ENCODE results near the gene ZNF275. TPM values are rescaled to one million over a fixed set of nuclear protein-coding genes. Genes with fewer than 3 reads are reported as not detected.

ZNF275 gene
- total RNA-seq, 2 experiments from 2014 or later, result 10.5 to 11.3 TPM

GRCh38 chrX:153392642-153393321 is 58.8 kb downstream of the ZNF275 start:
- H3K9me3 ChIP-seq (ENCODE audit: control insufficient read depth in 1 of 2, insufficient read depth in 1 of 2, low read length in 2 of 2), result no peaks in the 10 kb centered on the region
- ChIA-PET POLR2A (no interaction called here), CTCF (no interaction called here)
- H3K27ac Mint-ChIP-seq, result no peak overlapping the region
- no peak overlapping the region for H3K4me3 ChIP-seq (ENCODE audit: low read length)
- H3K36me3 Mint-ChIP-seq (ENCODE audit: low read depth), result no peaks in the 10 kb centered on the region
- intact Hi-C loops (cut with DNase I, micrococcal nuclease), result no loop called here
- DNase-seq (no peak), ATAC-seq (ENCODE audit: poor library complexity) (no peak)
- H3K27me3 Mint-ChIP-seq, result no peaks in the 10 kb centered on the region
- no peaks in the 10 kb centered on the region for H3K4me1 Mint-ChIP-seq (ENCODE audit: low read depth)
- no peak for TF ChIP-seq CTCF (IDR thresholded peaks at IDR 0.05)
- H3K27ac ChIP-seq (ENCODE audit: low read depth in 1 of 2, low read length in 2 of 2), result no peak overlapping the region
- peaks cover 7% of the 10 kb centered on the region for H3K4me1 ChIP-seq (ENCODE audit: insufficient read depth, low read length)
- no peaks in the 10 kb centered on the region for H3K36me3 ChIP-seq (ENCODE audit: insufficient read depth, low read length)
- no peaks in the 10 kb centered on the region for H3K9me3 Mint-ChIP-seq
- H3K27me3 ChIP-seq (ENCODE audit: control insufficient read depth in 1 of 2, insufficient read depth in 2 of 2, low read length in 2 of 2), result no peaks in the 10 kb centered on the region
- H3K4me3 Mint-ChIP-seq, result no peak overlapping the region

- no peaks in the 10 kb centered on the region for H3K36me3 ChIP-seq (ENCODE audit: insufficient read depth, low read length)
- H3K9me3 ChIP-seq (ENCODE audit: control insufficient read depth in 1 of 2, insufficient read depth in 1 of 2, low read length in 2 of 2), result no peaks in the 10 kb centered on the region
- Mint-ChIP-seq H3K36me3 (ENCODE audit: low read depth) (no peaks in the 10 kb centered on the region), H3K27me3 (no peaks in the 10 kb centered on the region), H3K27ac (no peak overlapping the region), H3K9me3 (no peaks in the 10 kb centered on the region), H3K4me1 (ENCODE audit: low read depth) (no peaks in the 10 kb centered on the region), H3K4me3 (no peak overlapping the region)
- peaks cover 7% of the 10 kb centered on the region for H3K4me1 ChIP-seq (ENCODE audit: insufficient read depth, low read length)
- no peak overlapping the region for H3K27ac ChIP-seq (ENCODE audit: low read depth in 1 of 2, low read length in 2 of 2)
- no peaks in the 10 kb centered on the region for H3K27me3 ChIP-seq (ENCODE audit: control insufficient read depth in 1 of 2, insufficient read depth in 2 of 2, low read length in 2 of 2)
- TF ChIP-seq CTCF (IDR thresholded peaks at IDR 0.05), result no peak
- ATAC-seq (ENCODE audit: poor library complexity) (no peak), DNase-seq (no peak)
- H3K4me3 ChIP-seq (ENCODE audit: low read length), result no peak overlapping the region
- CTCF ChIA-PET, result no interaction called here
- POLR2A ChIA-PET, result no interaction called here
- intact Hi-C loops (cut with DNase I, micrococcal nuclease), result no loop called here
Observed at GRCh38 chrX:153394612-153395011, 60.7 kb downstream of the ZNF275 start.

GRCh38 chrX:153395613-153396319 is 61.8 kb downstream of the ZNF275 start:
- H3K4me3 ChIP-seq (ENCODE audit: low read length), result no peak overlapping the region
- ATAC-seq (ENCODE audit: poor library complexity) (no peak), DNase-seq (no peak)
- Mint-ChIP-seq H3K27ac (no peak overlapping the region), H3K36me3 (ENCODE audit: low read depth) (no peaks in the 10 kb centered on the region), H3K9me3 (no peaks in the 10 kb centered on the region), H3K4me1 (ENCODE audit: low read depth) (no peaks in the 10 kb centered on the region), H3K4me3 (no peak overlapping the region), H3K27me3 (no peaks in the 10 kb centered on the region)
- ChIA-PET POLR2A (no interaction called here), CTCF (no interaction called here)
- intact Hi-C loops (cut with DNase I, micrococcal nuclease), result no loop called here
- no peaks in the 10 kb centered on the region for H3K36me3 ChIP-seq (ENCODE audit: insufficient read depth, low read length)
- no peak for TF ChIP-seq CTCF (IDR thresholded peaks at IDR 0.05)
- H3K9me3 ChIP-seq (ENCODE audit: control insufficient read depth in 1 of 2, insufficient read depth in 1 of 2, low read length in 2 of 2), result no peaks in the 10 kb centered on the region
- peaks cover 7% of the 10 kb centered on the region for H3K4me1 ChIP-seq (ENCODE audit: insufficient read depth, low read length)
- H3K27me3 ChIP-seq (ENCODE audit: control insufficient read depth in 1 of 2, insufficient read depth in 2 of 2, low read length in 2 of 2), result no peaks in the 10 kb centered on the region
- no peak overlapping the region for H3K27ac ChIP-seq (ENCODE audit: low read depth in 1 of 2, low read length in 2 of 2)
